HG03521 (cell line): ENCODE measurements around the gene HSPBP1.
"Not testable (repeated sequence)": the region's sequence is repeated elsewhere in the genome, so short reads cannot be mapped to it uniquely, and the experiment has no call there.

Experiments
- ATAC-seq: cut with Tn5 transposase; IDR thresholded peaks from one replicate; pipeline ENCODE4 v1.9.1; 2021; ENCODE audit warnings: mild to moderate bottlenecking, moderate library complexity; ENCODE audit not compliant: unreplicated experiment

Gene HSPBP1, protein sequence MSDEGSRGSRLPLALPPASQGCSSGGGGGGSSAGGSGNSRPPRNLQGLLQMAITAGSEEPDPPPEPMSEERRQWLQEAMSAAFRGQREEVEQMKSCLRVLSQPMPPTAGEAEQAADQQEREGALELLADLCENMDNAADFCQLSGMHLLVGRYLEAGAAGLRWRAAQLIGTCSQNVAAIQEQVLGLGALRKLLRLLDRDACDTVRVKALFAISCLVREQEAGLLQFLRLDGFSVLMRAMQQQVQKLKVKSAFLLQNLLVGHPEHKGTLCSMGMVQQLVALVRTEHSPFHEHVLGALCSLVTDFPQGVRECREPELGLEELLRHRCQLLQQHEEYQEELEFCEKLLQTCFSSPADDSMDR

DNA sequence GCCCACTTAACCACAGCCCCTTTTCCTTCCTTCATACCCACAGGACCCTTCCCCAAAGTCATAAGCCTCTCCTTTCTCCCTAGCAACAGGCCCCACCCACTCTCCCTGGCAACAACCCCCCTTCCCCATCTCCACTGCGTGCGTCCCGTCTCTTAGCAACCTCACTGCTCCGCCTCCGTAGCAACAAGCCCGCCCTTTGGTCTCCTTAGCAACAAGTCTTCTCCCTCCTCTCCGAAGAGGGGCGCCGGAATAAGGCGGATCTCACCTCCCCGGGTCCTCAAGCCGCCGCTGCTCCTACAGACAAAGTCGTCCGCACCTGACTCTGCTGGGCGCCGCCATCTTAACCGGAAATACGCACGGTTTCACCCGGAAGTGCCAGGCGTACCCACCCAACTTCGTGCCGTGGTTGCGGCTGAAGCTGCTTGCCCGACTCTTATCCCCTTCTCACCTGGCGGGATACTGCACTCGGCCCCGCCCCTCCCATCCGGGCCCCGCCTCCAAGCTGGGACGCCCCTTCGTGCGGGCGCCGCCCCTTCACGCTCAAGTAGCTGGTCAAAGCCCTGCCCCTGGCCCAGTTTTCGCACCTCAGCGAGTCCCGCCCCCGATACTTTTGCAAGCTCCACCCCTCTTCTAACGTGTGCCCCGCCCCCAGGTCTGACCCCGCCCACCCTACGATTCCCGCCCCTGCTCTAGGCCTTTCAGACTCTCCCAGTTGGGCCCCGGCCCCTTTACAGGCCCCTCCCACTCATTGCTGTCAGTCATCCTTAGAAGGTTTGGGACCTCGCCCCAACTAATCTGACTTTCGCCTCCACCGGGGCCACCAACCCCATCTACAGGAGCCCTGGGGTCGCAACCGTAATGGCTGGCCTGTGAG, at the start of gene HSPBP1:
HSPBP1 (minus strand) TSS at position 341 of the 874 bp plus-strand sequence. CDS start 502 bp downstream, outside the sequence.
- ATAC-seq: peak; percentile 81

DNA sequence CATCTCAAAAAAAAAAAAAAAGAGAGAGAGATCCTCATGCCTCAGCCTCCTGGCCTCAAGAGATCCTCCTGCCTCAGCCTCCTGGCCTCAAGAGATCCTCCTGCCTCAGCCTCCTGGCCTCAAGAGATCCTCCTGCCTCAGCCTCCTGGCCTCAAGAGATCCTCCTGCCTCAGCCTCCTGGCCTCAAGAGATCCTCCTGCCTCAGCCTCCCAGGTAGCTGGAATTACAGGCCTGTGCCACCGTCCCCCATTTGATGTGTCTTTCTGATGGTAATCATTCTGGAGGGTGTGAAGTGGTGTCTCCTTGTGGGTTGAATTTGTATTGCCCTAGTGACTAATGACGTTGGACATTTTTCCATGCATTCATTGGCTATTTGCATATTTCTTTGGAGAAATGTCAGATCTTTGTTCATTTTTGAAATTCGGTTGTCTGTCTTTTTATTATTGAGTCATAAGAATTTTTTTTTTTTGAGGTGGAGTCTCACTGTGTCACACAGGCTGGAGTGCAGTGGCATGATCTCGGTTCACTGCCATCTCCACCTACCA, 48.9 kb upstream of the HSPBP1 start:
- ATAC-seq: not testable (repeated sequence)

DNA sequence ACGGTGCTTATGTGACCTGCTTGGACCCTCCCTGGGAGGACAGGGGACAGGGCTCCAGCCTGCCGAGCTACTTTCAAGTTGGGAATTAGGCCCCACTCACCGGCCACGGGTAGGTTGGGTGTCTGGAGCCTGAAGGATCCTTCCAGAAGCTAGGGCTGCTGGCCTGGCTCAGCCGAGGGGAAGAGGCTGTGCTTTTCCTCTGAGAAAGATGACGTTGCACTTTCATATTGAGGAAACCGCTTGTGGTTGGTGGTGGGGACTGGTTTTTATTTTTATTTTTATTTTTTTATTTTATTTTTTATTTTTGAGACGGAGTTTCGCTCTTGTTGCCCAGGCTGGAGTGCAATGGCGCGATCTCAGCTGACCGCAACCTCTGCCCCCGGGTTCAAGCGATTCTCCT, 45.3 kb upstream of the HSPBP1 start, which contains the start of gene TMEM150B:
TMEM150B (minus strand) TSS at position 170 of the 400 bp plus-strand sequence. CDS start 4,305 bp downstream, outside the sequence.
- no peak for ATAC-seq

DNA sequence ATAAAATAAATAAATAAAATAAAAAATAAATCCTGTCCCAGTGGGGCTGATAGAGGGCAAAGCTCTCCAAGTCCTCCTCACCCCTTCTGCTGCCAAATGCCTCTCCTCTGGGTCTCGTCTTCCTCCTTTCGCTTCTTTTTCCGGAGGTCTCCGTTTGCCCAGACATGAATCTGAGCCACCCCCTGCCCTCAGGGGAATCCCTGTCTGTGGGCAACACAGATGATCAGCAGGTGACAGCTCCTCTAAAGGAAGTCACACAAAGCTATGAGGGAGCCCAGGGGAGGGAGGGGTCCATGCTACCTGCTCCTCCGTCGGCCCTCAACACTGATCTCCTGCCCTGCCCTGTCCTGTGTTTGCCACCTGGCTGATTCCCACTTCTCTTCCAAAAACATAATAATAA, 44.8 kb upstream of the HSPBP1 start:
- no peak for ATAC-seq

DNA sequence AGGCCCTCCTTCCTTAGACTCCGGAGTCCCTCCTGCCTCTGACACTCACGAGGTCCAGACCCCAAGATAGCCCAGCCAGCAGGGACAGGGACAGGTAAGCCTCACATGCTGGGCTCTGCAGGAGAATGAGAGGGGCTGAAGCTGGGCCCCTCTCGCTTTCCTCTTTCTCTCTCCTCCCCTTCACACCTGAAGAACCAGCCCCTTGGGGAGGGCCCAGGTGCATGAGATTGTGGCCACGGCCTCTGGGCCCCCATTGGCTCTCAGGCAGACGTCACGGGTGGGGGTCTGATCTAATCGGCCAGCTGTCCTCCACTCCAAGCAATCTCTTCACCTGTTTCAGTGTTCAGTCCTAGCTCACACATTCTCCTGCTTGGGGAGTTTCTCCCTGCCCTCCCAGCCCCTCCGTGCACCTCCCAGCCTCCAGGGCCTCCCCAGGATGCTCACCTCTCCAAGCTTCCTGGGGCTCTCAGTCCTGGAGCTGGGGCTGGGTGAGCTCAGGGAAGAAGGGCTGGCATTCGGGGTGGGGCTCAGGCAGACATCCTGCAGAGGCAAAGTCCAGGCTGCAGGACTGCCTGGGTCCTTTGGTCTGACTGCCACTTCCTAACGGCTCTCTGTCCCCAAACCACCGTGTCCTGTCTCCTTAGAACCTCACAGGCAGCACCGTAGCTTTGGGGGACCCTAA, 42.4 kb upstream of the HSPBP1 start:
- ATAC-seq: no peak

DNA sequence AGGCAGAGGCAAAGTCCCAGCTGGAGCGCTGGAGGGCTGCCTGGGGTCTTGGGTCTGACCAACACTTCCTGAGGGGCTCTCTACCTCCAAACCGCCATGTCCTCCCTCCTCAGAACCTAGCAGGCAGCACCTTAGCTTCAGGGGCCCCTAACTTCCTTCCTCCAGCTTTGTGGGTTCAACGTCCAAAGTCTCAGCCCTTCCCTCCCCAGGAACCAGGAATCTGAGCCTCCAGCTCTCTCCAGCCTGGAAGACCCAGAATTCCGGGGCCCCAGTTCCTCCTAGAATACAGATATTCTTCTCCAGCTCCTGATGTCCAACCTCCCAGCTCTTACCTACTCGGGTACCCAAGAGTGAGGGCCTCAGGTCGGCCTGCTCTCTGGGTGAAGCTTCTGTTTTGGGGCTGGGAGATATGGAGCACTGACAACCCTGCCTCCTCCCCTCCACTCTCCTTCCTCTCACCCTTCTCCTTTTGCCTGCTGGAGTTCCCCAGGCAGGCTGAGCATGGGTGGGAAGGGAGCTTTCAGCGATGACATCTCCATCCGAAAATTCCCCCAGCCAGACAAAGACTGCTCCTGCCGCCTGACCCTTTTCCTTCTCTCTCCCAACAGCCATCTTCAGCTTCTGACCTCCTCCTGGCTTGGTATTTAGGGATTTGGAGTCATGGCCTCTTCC, 41.7 kb upstream of the HSPBP1 start:
- no peak for ATAC-seq

DNA sequence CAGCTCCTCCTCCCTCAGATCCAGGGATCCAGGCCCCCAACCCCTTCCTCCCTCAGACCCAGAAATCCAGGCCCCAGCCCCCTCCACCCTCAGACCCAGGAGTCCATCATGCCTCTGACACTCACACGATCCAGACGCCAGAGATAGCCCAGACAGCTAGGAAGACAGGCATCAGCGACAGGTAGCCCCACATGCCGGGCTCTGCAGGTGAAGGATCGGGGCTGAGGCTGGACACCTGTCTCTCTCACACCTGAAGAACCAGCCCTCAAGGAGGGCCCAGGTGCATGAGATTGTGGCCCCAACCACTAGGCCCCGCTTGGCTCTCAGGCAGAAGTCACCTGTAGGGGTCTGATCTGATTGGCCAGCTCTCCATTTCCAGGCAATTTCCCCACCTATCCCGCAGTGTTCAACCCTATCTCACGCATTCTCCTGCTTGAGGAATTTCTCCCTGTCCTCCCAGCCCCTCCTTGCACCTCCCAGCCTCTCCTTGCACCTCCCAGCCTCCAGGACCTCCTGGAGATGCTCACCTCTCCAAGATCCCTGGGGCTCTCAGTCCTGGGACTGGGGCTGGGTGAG, 41.0 kb upstream of the HSPBP1 start:
- no peak for ATAC-seq

DNA sequence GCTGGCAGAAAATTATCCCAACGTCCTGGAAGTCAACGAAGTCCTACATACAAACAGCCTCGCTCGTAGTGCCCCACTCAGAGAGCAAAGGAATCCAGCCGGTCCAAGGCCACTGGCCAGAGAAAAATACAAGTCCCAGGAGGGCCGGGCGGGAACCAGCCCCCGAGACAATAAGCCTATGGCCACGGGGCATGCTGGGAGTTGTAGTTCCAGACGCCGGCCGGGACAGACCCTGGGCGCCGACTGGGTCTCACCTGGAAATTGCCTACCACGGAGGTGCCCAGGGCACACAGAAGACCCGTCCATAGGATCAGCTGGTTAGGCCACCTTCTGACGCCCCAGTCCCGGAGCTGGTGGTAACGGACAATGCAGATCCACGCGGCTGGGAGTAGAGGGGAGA, 39.9 kb upstream of the HSPBP1 start:
- ATAC-seq: no peak

DNA sequence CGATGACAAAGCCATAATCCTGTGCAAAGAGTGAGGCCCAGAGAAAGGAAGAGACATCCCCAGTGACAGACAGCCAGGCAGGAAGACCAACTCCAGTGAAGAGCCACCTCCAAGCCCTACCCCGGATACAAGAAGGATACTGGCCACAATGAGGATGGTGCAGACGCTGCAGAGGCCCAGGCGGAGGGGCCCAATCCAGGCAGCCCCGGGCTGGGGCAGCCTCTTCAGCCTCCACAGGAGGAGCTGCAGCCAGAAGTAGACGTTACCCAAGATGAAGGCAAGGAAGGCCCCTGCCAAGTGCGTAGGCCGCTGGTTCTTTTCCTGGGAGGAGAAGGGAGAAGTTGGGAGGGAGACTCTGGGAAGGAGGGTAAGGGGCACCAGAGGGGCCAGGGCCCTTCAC, 36.7 kb upstream of the HSPBP1 start:
- no peak for ATAC-seq

DNA sequence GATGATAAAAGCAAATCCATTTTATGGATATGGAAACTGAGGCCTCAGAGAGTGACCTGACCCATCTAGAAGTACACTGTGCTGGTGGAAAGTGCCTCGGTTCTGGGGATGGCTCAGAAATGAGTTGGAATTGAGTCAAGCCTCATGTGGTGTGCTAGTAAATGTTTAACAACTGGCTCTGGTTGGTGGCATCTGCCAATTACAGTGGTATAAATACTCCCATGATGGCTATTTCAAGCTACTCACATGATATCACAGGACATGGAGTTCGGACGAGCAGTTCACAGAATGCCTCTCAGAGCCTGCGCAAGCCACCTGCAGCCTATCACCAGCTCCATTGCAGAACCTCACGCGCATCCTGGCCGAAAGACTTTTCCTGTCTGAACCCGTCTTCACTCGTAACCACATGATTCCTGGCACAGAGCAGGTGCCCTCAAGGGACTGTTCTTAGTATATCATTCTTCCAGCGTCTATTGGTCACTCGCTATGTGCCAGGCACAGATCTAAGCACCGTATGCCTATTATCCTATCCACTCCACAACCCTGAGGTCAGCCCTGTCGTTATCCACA, 36.1 kb upstream of the HSPBP1 start:
- no peak for ATAC-seq

DNA sequence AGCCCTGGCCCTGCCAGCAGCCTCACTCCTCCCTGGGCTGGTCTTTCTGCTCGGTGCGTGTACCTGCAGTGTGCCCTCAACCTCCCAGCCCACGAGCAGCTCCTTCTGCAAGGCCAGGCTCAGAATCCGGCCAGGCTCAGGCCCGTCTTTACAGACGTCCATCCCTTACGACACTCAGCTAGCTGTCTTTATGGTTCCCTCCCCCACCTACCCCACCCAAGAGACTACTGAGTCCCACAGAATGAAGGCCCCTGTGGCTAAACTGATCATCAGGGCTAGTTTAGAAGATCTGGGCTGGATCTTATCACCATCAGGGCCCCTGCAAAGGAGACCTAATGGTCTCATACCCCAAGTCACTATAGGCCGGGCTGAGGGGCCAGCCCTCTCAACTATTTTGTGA, 34.5 kb upstream of the HSPBP1 start:
- no peak for ATAC-seq

DNA sequence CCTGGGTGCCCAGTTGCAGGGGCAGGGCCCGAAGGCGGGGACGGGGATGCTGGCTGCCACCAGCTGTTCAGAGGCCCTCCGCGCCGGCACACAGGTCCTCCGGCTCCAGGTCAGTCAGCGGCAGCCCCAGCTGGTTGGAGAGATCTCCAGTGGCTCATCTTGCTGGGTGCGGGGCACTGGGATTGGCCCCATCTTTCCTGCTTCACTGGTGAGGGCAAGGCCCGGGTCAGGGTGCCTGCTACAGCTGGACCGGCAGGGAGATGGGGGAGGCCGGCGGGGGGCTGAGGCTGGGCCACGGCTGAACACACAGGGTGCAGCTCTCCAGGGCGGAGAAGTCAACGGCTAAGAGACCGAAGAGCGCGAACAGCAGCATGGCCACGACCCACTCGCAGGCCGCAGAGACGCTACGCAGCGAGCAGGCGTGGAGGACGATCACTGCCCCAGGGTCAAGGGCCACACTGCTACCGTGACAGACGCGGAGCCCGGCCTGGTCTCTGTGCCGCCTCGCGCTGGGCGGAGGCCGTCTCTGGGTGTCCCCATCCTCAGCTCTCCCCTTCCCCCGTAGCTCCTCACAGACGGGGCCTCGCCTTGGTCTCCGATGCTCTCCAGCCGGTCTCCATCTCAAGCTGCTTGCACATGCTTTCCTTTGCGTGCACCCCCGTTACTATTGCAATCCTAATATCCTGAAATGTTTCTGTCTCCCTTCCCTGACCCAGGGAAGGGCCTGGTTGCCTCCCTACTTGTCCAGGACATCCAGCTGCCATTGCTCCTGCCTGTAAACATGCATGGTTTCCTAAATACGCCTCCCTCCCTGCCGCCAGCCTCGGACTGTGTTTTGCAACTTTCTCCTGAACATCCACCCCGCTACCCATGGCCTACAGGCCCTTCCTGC, 33.0 kb upstream of the HSPBP1 start:
- no peak for ATAC-seq

DNA sequence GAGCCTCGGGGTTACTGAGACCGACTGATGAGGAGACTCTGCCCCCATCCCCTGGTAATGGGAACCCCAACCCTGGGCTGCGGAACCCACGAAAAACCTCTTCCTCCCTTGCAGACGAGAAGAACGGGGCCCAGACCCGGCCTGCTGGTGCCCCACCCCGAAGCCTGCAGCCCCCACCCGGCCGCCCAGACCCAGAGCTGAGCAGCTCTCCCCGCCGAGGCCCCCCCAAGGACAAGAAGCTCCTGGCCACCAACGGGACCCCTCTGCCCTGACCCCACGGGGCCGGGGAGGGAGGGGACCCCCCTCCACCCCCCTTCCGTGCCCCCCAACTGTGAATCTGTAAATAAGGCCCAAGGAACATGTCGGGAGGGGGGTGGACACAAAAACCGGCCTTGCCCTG, 31.9 kb upstream of the HSPBP1 start:
- no peak for ATAC-seq

DNA sequence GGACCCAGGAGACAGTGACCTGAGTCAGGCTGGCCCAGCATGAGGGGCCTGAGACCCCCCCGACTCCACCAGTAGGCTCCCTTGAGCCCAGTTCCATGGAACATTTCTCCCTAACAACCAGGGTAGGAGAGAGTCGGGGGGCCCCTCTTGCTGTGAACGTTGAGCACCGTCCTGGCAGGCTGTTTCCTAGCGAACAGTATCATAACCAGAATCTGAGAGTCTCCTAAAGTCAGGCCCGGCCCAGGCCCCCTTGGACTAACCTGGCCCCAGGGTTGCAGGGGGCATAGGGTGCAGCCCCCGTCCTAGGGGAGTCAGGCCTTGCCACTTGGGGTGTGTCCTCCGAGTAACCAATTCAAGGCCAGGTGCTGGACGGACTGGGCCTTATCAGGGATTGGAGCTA, 31.5 kb upstream of the HSPBP1 start:
- no peak for ATAC-seq

DNA sequence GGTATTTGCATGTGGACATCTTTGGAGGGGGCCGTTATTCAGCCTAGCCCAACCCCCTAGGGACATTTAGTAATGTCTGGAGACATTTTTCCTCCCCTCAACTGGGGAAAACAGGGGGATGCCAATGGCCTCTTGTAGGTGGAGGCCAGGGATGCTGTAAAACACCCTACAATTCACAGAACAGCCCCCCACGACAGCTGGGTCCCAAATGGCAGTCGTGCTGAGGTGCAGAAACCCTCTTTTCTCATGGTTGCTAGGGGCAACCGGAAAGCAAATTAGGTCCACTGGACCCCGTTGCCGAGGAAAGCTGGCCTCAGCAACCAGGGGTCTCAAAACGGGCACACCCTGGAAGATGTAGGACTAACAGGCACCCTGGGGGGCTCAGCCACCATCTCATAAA, 30.6 kb upstream of the HSPBP1 start:
- ATAC-seq: no peak

DNA sequence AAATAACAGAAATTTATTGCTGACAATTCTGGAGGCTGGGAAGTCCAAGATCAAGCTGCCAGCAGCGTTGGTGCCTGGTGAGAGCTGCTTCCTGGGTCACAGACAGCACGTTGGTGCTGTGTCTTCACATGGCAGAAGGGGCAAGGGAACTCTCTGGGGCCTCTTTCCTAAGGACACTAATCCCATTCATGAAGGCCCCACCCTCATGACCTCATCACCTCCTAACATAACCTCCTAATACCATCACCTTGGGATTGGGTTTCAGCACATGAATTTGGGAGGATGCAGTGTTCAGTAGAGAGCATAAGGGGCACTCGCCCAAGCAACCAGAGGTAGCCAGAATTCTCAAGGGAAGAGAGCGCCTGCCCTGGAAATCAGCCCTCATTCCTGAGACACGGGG, 29.5 kb upstream of the HSPBP1 start:
- no peak for ATAC-seq

DNA sequence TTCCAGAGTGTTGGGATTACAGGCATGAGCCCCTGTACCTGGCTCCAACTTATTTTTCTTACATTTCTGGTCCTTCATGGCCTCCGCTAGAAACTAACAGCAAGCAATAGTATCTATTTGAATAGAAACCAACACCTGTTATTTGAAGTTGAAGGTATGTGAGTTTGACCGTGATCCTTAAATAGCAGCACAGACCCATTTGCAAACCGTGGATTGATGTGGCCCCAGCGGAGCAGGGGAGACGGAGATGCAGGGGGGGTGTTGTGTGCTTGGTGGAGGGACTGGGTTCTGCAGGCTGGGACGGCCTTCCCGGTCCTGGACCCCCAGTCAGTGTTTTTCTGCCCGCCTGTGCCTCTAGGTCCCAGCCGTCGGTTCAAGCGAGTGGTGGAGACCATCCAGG, 28.4 kb upstream of the HSPBP1 start:
- no peak for ATAC-seq

DNA sequence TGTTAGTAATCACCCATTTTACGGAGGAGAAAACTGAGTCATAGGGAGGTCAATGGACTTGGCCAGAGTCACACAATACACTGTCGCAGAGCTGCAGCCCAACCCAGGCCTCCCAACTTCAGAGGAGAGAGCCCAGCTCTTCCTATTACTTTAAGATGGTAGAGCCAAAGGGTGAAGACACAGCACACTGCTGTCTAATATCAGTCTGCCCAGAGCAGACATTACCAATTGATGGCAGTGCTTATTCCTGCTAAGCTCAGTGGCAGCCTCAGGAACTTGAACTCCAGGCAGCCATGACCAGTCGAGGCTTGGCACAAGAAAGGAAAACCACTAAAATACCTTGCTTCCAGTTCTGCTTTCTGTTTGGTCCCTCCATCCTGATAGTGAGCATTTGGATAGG, 26.8 kb upstream of the HSPBP1 start:
- ATAC-seq: no peak

DNA sequence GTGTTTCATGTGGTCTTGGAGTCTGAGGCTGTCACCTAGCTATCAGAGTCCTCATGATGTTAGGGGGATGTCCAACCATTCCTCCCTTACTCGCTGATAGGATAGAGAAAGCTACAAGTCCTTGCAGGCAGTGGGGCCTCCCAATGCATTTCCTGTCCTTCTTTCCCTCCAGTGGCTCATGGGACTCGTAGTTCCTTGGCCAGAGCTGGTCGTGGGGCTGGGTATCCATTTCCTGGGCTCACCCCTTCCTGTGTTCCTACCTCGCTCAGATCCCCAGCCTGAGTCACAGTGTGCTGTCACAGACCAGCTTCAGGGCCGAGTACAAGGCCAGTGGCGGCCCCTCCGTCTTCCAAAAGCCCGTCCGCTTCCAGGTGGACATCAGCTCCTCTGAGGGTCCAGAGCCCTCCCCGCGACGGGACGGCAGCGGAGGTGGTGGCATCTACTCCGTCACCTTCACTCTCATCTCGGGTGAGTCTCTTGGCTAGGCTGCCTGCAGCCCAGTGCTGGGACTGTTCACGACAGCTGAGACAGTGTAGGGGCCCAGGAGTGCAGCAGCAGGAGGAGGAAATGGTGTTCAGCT, 26.2 kb upstream of the HSPBP1 start:
- ATAC-seq: no peak
